Mucosa of descending colon (tissue), 3 donors: ENCODE data around the gene CFAP300. TPM values are rescaled to one million over a fixed set of nuclear protein-coding genes. Genes with fewer than 3 reads are reported as not detected.

ENCODE experiments used
- ATAC-seq: fragments of 200-7000 bp; cut with Tn5 transposase; one replicate; pipeline ENCODE4 v1.9.1; 2020; ENCODE audit warnings: mild to moderate bottlenecking, moderate library complexity
- DNase-seq, 3 donors: peaks; one replicate each; pipeline ENCODE4 v3.0.0-alpha.2; 2020
- H3K36me3 ChIP-seq: fragments of 200-600 bp; one replicate; pipeline ENCODE4 v1.8.0; 2021; ENCODE audit warnings: low read depth, mild to moderate bottlenecking
- H3K4me1 ChIP-seq: fragments of 200-600 bp; one replicate; pipeline ENCODE4 v1.8.0; 2021; ENCODE audit warnings: low read depth, mild to moderate bottlenecking
- H3K4me3 ChIP-seq: fragments of 200-600 bp; one replicate; pipeline ENCODE4 v1.8.0; 2021; ENCODE audit warnings: mild to moderate bottlenecking
- H3K9me3 ChIP-seq: fragments of 200-600 bp; one replicate; pipeline ENCODE4 v1.8.0; 2021; ENCODE audit warnings: mild to moderate bottlenecking
- intact Hi-C, 2 donors: fragments of 100-400 bp; cut with DNase I in 1 of 2; cut with micrococcal nuclease in 1 of 2; formaldehyde crosslinking; loops; one replicate each; pipeline versions ENCODE4 v1.11.0 to v1.11.1; 2022; cut with DNase I, micrococcal nuclease
- total RNA-seq, 3 donors: library from RNA; stranded (reverse); fragmentation: NEBNext Ultra II Directional in 2 of 3; extraction: Animal tissue kit (Norgen Biotek cat#: 25700) in 2 of 3; gene quantifications; one replicate each; pipeline versions ENCODE4 v1.2.1 to v1.2.4, GENCODE V29; 2021 to 2023
- TF ChIP-seq, protein P1 (sequence below): fragments of 200-600 bp; IDR thresholded peaks from one replicate; pipeline ENCODE4 v1.8.0; 2022; ENCODE audit warnings: antibody characterized with exemption, mild to moderate bottlenecking
- donor health status: DM: no; HTN: no; CAD: no; lungs with moderate emphysema.
- donor health status: DM: no; HTN: no; CAD: no.
- donor health status: DM: no; HTN: yes; CAD: no.

Gene CFAP300
- total RNA-seq, 3 donors from 2014 or later, result 0.51 to 2.0 TPM; not detected in 1

DNA sequence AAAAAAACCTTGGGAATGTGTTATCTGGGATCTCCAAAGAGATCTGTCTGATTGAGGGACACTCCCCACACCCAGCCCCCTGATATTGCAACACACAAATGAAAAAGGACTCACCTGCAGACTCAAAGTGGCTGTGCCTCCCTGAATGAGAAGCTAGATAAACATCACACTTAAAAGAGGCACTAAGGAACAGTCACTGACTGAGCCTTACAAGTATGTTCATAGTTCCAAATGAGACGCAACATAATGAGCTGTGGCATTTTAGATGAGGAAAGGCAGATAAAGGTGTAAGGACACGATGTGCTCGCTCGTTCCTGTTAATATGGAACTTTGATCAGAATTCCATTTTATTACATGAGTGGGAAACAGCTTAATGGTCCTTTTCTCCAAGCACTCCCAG lies 21.0 kb upstream of the CFAP300 start:
- Histone ChIP-seq H3K4me1 (peaks cover 10% of the 10 kb centered on the region), H3K4me3 (no peak overlapping the region), H3K36me3 (no peaks in the 10 kb centered on the region), H3K9me3 (no peaks in the 10 kb centered on the region)
- peak; percentile 85 for ATAC-seq
- DNase-seq, result no peak
- TF ChIP-seq, protein P1, sequence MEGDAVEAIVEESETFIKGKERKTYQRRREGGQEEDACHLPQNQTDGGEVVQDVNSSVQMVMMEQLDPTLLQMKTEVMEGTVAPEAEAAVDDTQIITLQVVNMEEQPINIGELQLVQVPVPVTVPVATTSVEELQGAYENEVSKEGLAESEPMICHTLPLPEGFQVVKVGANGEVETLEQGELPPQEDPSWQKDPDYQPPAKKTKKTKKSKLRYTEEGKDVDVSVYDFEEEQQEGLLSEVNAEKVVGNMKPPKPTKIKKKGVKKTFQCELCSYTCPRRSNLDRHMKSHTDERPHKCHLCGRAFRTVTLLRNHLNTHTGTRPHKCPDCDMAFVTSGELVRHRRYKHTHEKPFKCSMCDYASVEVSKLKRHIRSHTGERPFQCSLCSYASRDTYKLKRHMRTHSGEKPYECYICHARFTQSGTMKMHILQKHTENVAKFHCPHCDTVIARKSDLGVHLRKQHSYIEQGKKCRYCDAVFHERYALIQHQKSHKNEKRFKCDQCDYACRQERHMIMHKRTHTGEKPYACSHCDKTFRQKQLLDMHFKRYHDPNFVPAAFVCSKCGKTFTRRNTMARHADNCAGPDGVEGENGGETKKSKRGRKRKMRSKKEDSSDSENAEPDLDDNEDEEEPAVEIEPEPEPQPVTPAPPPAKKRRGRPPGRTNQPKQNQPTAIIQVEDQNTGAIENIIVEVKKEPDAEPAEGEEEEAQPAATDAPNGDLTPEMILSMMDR, result no peak
- intact Hi-C loops, result no loop called here

DNA sequence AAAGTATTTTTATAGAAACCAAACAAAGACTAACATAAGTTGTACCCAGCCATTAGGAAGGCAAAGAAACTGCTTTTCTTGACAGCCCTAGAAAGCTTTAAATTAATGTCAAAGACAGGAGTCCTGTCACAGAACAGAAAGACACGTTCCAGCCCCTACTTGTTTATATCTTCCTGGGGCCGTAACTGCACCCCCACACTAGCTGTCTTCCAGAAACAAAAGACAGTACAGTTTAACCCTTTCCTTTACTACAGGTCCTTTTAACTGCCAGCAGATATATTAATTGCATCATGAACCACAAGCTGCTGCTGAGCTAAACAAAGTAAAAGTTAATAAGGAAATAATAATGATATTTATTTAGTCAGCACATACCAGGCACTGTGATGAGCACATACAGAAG lies 20.3 kb upstream of the CFAP300 start:
- no peaks in the 10 kb centered on the region for H3K36me3 ChIP-seq
- DNase-seq (no peak), ATAC-seq (no peak)
- H3K4me1 ChIP-seq, result peaks cover 10% of the 10 kb centered on the region
- TF ChIP-seq, protein P1, result no peak
- no peak overlapping the region for H3K4me3 ChIP-seq
- intact Hi-C loops, result no loop called here
- no peaks in the 10 kb centered on the region for H3K9me3 ChIP-seq

DNA sequence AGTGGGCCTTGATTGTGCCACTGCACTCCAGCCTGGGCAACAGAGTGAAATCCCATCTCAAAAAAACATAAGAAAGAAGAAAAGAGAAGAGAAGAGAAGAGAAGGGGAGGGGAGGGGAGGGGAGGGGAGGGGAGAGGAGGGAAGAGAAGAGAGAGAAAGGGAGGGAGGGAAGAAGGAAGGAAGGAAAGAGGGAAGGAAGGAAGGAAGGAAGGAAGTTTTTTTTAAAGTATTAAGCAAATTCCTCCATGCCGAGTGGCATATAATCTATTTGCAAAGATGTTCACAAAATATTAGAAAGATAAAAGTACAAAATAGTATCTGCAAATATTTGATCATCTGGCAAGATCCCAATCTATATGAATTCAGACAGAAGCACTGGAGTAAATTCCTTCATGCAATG lies 10.5 kb upstream of the CFAP300 start:
- Histone ChIP-seq H3K4me1 (no peaks in the 10 kb centered on the region), H3K9me3 (no peaks in the 10 kb centered on the region), H3K4me3 (no peak overlapping the region), H3K36me3 (no peaks in the 10 kb centered on the region)
- TF ChIP-seq, protein P1, result no peak
- ATAC-seq, result no peak
- DNase-seq, result no peak
- intact Hi-C loops, result no loop called here

DNA sequence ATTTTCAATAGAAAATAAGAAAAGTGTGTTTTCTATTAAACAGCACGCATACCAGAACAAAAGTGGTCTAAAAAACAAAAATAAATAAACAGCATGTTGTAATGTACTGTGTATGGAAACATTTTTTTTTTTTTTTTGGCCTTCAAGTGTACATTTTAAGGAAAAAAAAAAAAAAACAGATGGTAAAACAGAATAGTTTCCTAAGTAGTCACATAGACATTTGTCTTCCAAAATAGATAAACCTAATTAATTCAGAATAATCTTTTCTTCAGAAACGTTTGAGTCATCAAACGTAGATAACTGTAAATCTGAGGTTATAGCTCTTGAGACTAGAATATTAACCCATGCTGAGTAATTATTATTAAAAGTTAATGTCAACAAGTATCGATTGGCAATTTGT lies 396 bp upstream of the CFAP300 start:
- Histone ChIP-seq H3K4me1 (peaks cover 4% of the 10 kb centered on the region), H3K4me3 (no peak overlapping the region), H3K36me3 (no peaks in the 10 kb centered on the region), H3K9me3 (no peaks in the 10 kb centered on the region)
- TF ChIP-seq, protein P1, result no peak
- no peak for ATAC-seq
- DNase-seq, result no peak
- intact Hi-C loops, result no loop called here

DNA sequence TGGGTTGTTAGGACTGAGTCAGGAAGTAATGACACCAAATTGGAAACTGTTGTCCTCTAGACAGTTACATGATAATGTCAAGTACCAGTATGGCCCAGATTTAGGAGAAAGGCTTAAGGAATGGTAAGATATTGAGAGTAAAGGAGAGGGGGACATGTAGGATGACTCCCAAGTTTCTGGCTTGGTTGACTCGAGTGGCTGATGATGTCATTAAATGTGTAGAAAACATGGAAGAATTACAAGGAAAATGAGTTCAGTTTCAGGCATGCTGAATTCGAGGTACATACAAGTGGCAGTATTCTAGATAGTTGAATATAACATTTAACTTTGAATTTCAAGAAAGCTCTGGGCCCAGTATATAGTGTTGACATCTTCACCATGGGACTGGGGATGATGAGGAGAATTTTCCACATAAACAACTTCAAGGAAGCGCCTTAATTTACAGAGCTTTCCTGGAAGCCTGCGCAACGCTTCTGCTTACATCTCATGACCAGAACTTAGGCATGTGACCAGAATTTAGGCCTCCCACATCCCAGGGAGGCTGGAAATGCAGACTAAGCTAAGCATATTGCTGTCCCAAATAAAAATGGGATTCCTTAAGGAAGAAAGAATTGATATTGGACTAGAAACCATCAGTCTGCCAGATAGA lies 3.8 kb downstream of the CFAP300 start:
- ATAC-seq, result no peak
- Histone ChIP-seq H3K4me3 (no peak overlapping the region), H3K36me3 (no peaks in the 10 kb centered on the region), H3K9me3 (no peaks in the 10 kb centered on the region), H3K4me1 (peaks cover 4% of the 10 kb centered on the region)
- no peak for DNase-seq
- intact Hi-C loops, result no loop called here
- TF ChIP-seq, protein P1, result no peak

DNA sequence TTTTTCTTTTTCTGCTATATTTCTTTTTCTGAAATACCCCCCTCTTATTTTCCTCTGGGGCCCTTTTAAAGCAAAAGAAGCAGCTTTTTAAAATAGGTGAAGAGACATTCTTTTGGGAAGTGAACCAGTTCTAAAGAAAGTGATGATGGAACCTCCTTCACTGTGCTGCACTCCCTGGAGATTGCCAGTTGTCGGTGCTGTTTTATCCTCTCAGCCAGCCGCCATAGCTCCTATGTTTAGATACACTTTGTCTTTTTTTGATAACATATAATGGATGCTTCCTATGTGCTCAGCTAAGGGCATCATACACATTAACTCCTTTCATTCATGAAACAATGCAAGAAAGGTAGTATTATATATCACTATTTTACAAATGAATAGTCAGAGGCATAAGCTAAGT lies 14.0 kb downstream of the CFAP300 start:
- TF ChIP-seq, protein P1, result no peak

More for the DNA sequence above, 14.0 kb downstream of the CFAP300 start:
- Histone ChIP-seq H3K36me3 (no peaks in the 10 kb centered on the region), H3K9me3 (no peaks in the 10 kb centered on the region), H3K4me3 (no peak overlapping the region), H3K4me1 (no peaks in the 10 kb centered on the region)
- intact Hi-C loops, result no loop called here
- DNase-seq, result no peak
- ATAC-seq, result peak; percentile 38
